GM20431 (cell line): ENCODE data around the gene VPS45.
"Not testable (repeated sequence)": the region's sequence is repeated elsewhere in the genome, so short reads cannot be mapped to it uniquely, and the experiment has no call there.

Source experiments
- in situ Hi-C: fragments of 300-500 bp; cut with MseI, MboI; formaldehyde crosslinking; loops from one replicate; pipeline ENCODE4 v1.15.0; 2020; ENCODE audit warnings: low sequenced_read_pairs; ENCODE audit not compliant: unreplicated experiment

Gene VPS45

GRCh38 chr1:150067184-150068108, at the start of gene VPS45:
Gene VPS45 (plus strand): TSS chr1:150067776. CDS start chr1:150067858, 82 bp downstream.
- in situ Hi-C loops: no loop called here

GRCh38 chr1:150018165-150018564, 49.4 kb upstream of the VPS45 start:
- in situ Hi-C loops: no loop called here

- in situ Hi-C loops: no loop called here
These were observed 46.9 kb upstream of the VPS45 start for GRCh38 chr1:150020711-150021110.

GRCh38 chr1:150021191-150021694, 46.3 kb upstream of the VPS45 start:
- in situ Hi-C loops: no loop called here

GRCh38 chr1:150022357-150022756, 45.2 kb upstream of the VPS45 start:
- in situ Hi-C loops: no loop called here

GRCh38 chr1:150024156-150024555, 43.4 kb upstream of the VPS45 start:
- in situ Hi-C loops: no loop called here

GRCh38 chr1:150028322-150028721, 39.3 kb upstream of the VPS45 start:
- in situ Hi-C loops: no loop called here

- in situ Hi-C loops: no loop called here
These were observed 33.2 kb upstream of the VPS45 start for GRCh38 chr1:150034336-150034735.

GRCh38 chr1:150049926-150050325, 17.6 kb upstream of the VPS45 start:
- in situ Hi-C loops: loop anchor here (10.0 kb wide), 1 partner anchor 85 kb away; no protein-coding TSS in a partner anchor

- in situ Hi-C loops: no loop called here
These were observed 16.5 kb upstream of the VPS45 start for GRCh38 chr1:150051089-150051373.

- in situ Hi-C loops: not testable (repeated sequence)
These were observed 15.6 kb upstream of the VPS45 start for GRCh38 chr1:150051905-150052412.

- in situ Hi-C loops: no loop called here
These were observed 13.7 kb upstream of the VPS45 start for GRCh38 chr1:150053926-150054325.

- in situ Hi-C loops: not testable (repeated sequence)
These were observed 12.1 kb upstream of the VPS45 start for GRCh38 chr1:150055507-150055906.

GRCh38 chr1:150056407-150056806, 11.2 kb upstream of the VPS45 start:
- in situ Hi-C loops: no loop called here

GRCh38 chr1:150060260-150060659, 7.3 kb upstream of the VPS45 start:
- in situ Hi-C loops: no loop called here

- in situ Hi-C loops: no loop called here
These were observed 5.9 kb upstream of the VPS45 start for GRCh38 chr1:150061632-150062101.

- in situ Hi-C loops: no loop called here
These were observed 5.5 kb upstream of the VPS45 start for GRCh38 chr1:150062113-150062512.

- in situ Hi-C loops: no loop called here
These were observed 2.2 kb upstream of the VPS45 start for GRCh38 chr1:150065184-150065871.

GRCh38 chr1:150066328-150066727, 1.2 kb upstream of the VPS45 start:
- in situ Hi-C loops: no loop called here

- in situ Hi-C loops: no loop called here
These were observed 765 bp upstream of the VPS45 start for GRCh38 chr1:150066838-150067183.

GRCh38 chr1:150068109-150068435, 496 bp downstream of the VPS45 start:
- in situ Hi-C loops: no loop called here
